Adipocyte (in vitro differentiated cells): ENCODE measurements around the gene LAIR2.

Source experiments
- DNase-seq: peaks from one replicate; pipeline ENCODE4 v3.0.0-alpha.2; 2015; ENCODE audit warnings: low read depth
- H3K27me3 ChIP-seq: replicated peaks from 2 replicates; pipeline ENCODE4 v1.7.0; 2013; ENCODE audit warnings: mild to moderate bottlenecking, low read length, moderate library complexity; ENCODE audit not compliant: control insufficient read depth, insufficient read depth
- H3K36me3 ChIP-seq: 2 replicates; pipeline ENCODE4 v1.7.0; 2013; ENCODE audit warnings: low read length, mild to moderate bottlenecking, moderate library complexity; ENCODE audit not compliant: control insufficient read depth, insufficient read depth, severe bottlenecking
- H3K4me1 ChIP-seq: 2 replicates; pipeline ENCODE4 v1.7.0; 2013; ENCODE audit warnings: mild to moderate bottlenecking, low read length, moderate library complexity; ENCODE audit not compliant: control insufficient read depth, insufficient read depth
- H3K4me3 ChIP-seq: 2 replicates; pipeline ENCODE4 v1.7.0; 2013; ENCODE audit warnings: mild to moderate bottlenecking, low read length, moderate library complexity
- H3K9ac ChIP-seq: 2 replicates; pipeline ENCODE4 v1.7.0; 2013; ENCODE audit warnings: mild to moderate bottlenecking, low read length, moderate library complexity
- H3K9me3 ChIP-seq: 2 replicates; pipeline ENCODE4 v1.7.0; 2013; ENCODE audit warnings: mild to moderate bottlenecking, low read length, moderate library complexity; ENCODE audit not compliant: control insufficient read depth

LAIR2 gene

GRCh38 chr19:54551950-54552912, 49.6 kb downstream of the LAIR2 start:
- no peaks in the 10 kb centered on the region for H3K27me3 ChIP-seq
- no peaks in the 10 kb centered on the region for H3K9me3 ChIP-seq
- H3K4me3 ChIP-seq, result no peak overlapping the region
- no peaks in the 10 kb centered on the region for H3K4me1 ChIP-seq
- no peak for DNase-seq
- H3K36me3 ChIP-seq, result no peaks in the 10 kb centered on the region
- H3K9ac ChIP-seq, result no peak overlapping the region

- H3K4me1 ChIP-seq, result no peaks in the 10 kb centered on the region
- no peak for DNase-seq
- no peak overlapping the region for H3K4me3 ChIP-seq
- no peaks in the 10 kb centered on the region for H3K27me3 ChIP-seq
- H3K36me3 ChIP-seq, result no peaks in the 10 kb centered on the region
- H3K9me3 ChIP-seq, result no peaks in the 10 kb centered on the region
- H3K9ac ChIP-seq, result no peak overlapping the region
Observed at GRCh38 chr19:54552913-54553310, 50.3 kb downstream of the LAIR2 start.

- H3K4me3 ChIP-seq, result no peak overlapping the region
- H3K4me1 ChIP-seq, result no peaks in the 10 kb centered on the region
- no peak overlapping the region for H3K9ac ChIP-seq
- H3K36me3 ChIP-seq, result no peaks in the 10 kb centered on the region
- no peak for DNase-seq
- H3K9me3 ChIP-seq, result no peaks in the 10 kb centered on the region
- H3K27me3 ChIP-seq, result no peaks in the 10 kb centered on the region
Observed at GRCh38 chr19:54554006-54554405, 51.4 kb downstream of the LAIR2 start.

- H3K9ac ChIP-seq, result no peak overlapping the region
- no peak overlapping the region for H3K4me3 ChIP-seq
- no peak for DNase-seq
- no peaks in the 10 kb centered on the region for H3K36me3 ChIP-seq
- H3K4me1 ChIP-seq, result no peaks in the 10 kb centered on the region
- H3K9me3 ChIP-seq, result no peaks in the 10 kb centered on the region
- no peaks in the 10 kb centered on the region for H3K27me3 ChIP-seq
Observed at GRCh38 chr19:54554896-54555295, 52.3 kb downstream of the LAIR2 start.

- DNase-seq, result no peak
- Histone ChIP-seq H3K9me3 (no peaks in the 10 kb centered on the region), H3K4me3 (no peak overlapping the region), H3K27me3 (no peaks in the 10 kb centered on the region), H3K4me1 (no peaks in the 10 kb centered on the region), H3K36me3 (no peaks in the 10 kb centered on the region), H3K9ac (no peak overlapping the region)
Observed at GRCh38 chr19:54556194-54556593, 53.6 kb downstream of the LAIR2 start.

- H3K9ac ChIP-seq, result no peak overlapping the region
- no peaks in the 10 kb centered on the region for H3K4me1 ChIP-seq
- H3K9me3 ChIP-seq, result no peaks in the 10 kb centered on the region
- DNase-seq, result no peak
- no peaks in the 10 kb centered on the region for H3K36me3 ChIP-seq
- no peaks in the 10 kb centered on the region for H3K27me3 ChIP-seq
- no peak overlapping the region for H3K4me3 ChIP-seq
Observed at GRCh38 chr19:54558339-54558738, 55.7 kb downstream of the LAIR2 start.
